HG03066 (cell line): ENCODE results near the gene POR.
"Not testable (repeated sequence)": the region's sequence is repeated elsewhere in the genome, so short reads cannot be mapped to it uniquely, and the experiment has no call there.

ENCODE experiments used
- ATAC-seq: cut with Tn5 transposase; IDR thresholded peaks from one replicate; pipeline ENCODE4 v1.9.1; 2021; ENCODE audit warnings: low read depth; ENCODE audit not compliant: unreplicated experiment

POR gene

DNA sequence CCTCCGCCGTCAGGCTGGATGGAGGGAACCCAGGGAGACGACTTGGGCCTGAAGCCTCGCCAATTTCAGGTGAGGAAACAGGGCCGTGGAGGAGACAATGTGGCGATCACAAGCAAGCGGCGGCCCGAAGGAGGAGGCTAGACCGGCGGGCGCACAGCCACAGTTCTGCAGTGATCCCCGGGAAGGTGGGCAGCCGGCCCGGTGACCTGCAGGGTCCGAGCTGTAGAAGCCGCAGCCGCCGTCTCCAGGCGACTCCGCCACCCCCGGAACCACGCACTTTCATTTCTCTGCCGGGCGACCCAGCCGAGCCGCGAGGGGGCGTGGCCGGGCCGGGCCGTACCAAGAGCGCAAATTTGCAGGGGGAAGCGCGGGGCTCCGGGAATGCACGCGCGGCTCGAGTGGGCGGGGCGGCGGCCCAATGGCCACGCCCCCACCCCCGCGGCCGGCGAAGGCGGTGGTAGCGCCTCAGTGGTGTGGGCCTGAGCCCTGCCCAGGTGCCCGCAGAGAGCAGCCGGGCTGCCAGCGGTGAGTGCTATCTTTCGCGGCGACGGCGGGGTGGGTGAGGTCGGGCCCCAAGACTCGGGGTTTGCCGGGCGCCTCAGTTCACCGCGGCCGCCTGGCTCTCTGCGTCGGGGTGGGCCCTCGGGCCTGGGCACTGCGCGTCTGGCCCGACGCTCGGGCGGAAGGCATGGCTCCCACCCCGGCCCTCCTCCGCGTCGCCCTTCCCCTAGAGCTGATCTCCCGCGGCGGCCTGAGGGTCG, at the start of gene POR:
POR (plus strand) TSS at position 501 of the 761 bp plus-strand sequence. CDS start 38,847 bp downstream, outside the sequence.
- peak; percentile 89 for ATAC-seq

- ATAC-seq: no peak
Measured at GRCh38 chr7:75866114-75866488, 48.9 kb upstream of the POR start.

DNA sequence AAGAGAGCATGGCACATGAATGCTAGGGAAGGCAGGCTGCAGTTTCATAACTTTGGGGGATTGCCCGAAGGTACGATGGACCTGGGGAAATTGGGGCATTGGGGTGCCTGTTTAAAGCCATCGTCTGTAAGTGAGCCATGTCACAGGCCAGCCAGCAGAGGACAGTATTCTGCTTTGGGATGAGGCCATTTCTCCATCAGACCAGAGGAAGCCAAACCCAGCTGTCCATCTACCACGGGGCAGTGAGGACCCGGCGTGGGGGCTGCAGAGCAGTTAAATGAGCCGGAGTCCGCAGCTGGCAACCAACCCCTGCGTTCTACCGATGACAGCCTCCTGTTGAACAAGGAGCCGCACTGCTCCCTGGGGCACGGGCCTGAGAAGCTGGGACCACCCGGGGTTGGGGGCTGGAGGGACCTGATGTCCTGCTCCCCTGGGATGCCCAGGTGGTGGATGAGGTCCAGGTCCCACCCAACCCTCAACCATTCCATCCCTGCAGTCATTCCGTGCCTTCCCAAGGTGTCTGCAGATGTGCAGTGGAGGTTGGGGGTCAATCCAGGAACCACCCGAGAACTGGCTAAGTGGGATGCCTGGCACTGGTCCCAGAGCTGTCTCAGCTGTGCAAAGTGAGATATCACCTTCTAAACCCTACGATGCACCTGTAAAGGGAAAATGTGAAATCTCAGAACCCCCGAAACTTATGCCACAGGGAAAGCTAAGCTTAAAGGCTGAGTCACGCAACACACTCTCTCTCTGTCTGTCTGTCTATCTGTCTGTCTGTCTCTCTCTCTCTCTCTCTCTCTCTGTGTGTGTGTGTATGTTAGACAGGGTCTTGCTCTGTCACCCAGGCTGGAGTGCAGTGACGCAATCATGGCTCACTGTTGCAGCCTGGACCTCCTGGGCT, 48.2 kb upstream of the POR start:
- ATAC-seq: no peak

GRCh38 chr7:75867390-75867717, 47.6 kb upstream of the POR start:
- no peak for ATAC-seq

- no peak for ATAC-seq
Measured at GRCh38 chr7:75868153-75868552, 46.8 kb upstream of the POR start.

- ATAC-seq: no peak
Measured at GRCh38 chr7:75869776-75870379, 45.1 kb upstream of the POR start.

DNA sequence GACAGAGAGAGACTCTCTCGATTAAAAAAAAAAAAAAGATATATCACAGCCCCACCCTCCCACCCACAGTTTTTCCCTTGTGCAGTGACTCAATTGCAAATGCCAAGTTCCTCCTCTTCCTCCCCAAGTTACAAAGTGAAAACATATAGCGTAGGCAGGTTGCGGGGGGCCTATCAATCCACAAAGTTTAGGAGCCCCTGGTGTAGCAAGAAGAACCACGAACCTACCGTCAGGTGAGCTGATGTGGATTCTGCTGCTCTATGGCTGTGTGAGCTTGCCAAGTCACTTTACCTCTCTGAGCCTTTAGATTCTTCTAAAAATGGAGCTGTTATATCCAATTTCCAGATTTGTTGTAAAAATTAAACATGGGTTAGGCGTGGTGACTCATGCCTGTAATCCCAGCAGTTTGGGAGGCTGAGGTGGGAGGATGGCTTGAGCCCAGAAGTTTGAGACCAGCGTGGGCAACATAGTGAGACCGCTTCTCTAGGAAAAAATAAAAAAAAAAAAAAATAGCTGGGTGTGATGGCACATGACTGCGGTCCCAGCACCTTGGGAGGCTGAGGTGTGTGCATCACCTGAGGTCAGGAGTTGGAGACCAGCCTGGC, 44.3 kb upstream of the POR start:
- ATAC-seq: no peak

DNA sequence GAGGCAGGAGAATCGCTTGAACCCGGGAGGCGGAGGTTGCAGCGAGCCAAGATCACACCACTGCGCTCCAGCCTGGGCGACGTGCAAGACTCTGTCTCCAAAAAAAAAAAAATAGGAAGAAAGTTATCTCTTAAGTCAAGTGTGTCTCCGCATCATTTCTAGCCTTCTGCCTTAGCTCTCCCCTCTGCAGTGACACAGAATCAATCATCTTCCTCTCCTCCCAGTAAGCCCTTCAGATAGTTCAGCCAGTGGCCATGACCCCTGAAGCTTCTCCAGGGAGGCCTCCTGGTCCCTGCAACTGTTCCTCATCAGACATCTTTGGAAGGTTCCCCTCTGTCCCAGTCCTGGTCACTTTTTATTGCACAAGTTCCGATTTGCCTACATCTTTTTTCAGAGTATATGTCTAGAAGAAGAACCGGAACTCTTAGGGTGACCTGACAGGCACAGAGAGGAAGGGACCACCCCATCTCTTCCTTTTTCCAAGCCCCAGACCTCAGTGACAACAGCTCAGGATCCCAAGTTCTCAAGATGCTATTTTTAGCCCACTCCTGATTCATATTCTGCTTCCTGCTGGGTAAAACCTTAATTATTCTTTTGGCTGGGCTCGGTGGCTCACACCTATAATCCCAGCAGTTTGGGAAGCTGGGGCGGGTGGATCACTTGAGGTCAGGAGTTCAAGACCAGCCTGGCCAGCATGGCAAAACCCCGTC, 42.7 kb upstream of the POR start:
- ATAC-seq: no peak

DNA sequence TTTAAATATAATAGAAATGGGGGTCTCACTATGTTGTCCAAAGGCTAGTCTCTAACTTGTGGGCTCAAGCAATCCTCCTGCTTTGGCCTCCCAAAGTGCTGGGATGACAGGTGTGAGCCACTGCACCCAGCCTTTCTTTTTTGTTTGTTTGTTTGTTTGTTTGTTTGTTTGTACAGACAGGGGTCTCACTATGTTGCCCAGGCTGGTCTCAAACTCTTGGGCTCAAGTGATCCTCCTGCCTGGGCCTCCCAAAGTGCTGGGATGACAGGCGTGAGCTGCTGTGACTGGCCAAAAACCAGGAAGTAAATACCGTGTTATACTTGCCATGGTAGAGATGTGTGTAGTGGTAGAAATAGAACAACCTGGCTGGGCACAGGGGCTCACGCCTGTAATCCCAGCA, 40.8 kb upstream of the POR start:
- not testable (repeated sequence) for ATAC-seq

DNA sequence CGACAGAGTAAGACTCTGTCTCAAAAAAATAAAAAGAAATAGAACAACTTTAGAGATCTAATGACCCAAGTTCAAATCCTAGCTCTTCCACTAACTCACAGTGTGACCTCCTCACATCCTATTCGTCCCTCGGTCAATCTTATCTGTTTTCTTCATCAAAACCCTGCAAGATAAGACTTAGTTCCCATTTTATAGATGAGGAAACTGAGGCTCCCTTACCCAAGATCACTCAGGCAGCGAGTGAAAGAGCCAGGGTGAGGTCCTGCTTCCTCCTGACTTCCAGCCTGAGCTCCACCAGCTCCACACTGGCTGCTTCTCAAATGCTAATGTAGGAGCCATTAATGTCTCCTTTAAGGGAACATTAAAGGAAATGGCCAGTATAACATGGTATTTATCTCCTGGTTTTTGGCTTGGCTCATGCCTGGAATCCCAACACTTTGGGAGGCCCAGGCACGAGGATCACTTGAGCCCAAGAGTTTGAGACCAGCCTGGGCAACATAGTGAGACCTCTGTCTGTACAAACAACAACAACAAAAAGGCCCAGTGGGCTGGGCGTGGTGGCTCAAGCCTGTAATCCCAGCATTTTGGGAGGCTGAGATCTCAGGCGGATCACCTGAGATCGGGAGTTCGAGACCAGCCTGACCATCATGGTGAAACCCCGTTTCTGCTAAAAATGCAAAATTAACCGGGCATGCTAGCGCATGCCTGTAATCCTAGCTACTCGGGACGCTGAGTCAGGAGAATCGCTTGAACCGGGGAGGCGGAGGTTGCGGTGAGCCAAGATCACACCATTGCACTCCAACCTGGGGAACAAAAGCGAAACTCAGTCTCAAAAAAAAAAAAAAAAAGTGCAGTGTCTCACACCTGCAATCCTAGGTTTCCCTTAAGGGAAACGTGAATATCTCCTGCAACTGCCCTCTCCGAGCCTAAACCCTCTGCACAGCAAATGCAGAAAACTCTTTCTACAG, 39.6 kb upstream of the POR start:
- ATAC-seq: no peak

GRCh38 chr7:75876126-75876881, 38.7 kb upstream of the POR start:
- no peak for ATAC-seq

- ATAC-seq: peak; percentile 24
Measured at GRCh38 chr7:75878312-75878768, 36.6 kb upstream of the POR start.

GRCh38 chr7:75878769-75879611, 36.0 kb upstream of the POR start, which contains the start of gene RHBDD2:
Gene RHBDD2, plus strand, starts transcription at chr7:75879034. Its CDS starts 49 bp downstream, at chr7:75879083.
- ATAC-seq: peak; percentile 93

- ATAC-seq: no peak
Measured at GRCh38 chr7:75879771-75880184, 35.2 kb upstream of the POR start.

GRCh38 chr7:75880242-75880641, 34.7 kb upstream of the POR start:
- ATAC-seq: no peak

DNA sequence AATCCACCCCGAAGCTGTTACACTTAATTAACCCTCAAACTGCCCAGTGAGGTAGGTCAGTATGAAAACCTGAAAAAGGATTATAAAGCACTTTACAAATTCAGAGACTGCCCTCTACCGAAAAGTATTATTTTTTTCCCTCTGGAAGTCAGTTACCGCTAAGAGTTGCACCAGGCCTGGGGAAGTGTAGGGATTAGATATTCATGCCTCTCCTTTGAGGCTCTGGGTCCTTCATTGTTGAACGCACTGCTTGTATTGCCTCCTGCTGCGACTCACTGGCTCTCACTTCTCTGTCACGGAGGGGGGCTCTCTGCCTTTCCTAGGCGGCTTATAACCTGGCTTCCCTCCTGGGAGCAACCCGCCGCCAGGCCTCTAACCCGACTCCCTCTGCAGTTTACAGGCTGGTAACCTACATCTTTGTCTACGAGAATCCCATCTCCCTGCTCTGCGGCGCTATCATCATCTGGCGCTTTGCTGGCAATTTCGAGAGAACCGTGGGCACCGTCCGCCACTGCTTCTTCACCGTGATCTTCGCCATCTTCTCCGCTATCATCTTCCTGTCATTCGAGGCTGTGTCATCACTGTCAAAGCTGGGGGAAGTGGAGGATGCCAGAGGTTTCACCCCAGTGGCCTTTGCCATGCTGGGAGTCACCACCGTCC, 33.4 kb upstream of the POR start:
- no peak for ATAC-seq

DNA sequence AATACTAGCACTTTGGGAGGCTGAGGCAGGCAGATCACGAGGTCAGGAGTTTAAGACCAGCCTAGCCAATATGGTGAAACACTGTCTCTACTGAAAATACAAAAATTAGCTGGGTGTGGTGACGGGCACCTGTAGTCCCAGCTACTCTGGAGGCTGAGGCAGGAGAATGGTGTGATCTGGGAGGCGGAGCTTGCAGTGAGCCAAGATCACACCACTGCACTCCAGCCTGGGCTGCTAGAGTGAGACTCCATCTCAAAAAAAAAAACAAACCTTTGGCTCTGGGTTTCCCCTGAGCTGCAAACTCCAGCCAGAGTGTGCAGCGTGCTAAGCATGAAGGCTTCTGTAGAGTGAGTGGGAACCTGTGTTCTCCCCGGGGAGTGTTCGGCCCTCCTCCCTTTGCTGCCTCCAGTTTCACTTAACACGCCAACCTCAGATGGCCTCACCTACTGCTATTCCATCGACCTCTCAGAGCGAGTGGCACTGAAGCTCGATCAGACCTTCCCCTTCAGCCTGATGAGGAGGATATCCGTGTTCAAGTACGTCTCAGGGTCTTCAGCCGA, 31.6 kb upstream of the POR start:
- ATAC-seq: not testable (repeated sequence)
